HG03354 (cell line): ENCODE results near the gene NKX6-1.

Experiments used
- ATAC-seq: cut with Tn5 transposase; IDR thresholded peaks from one replicate; pipeline ENCODE4 v1.9.1; 2021; ENCODE audit warnings: mild to moderate bottlenecking; ENCODE audit not compliant: unreplicated experiment, poor library complexity, severe bottlenecking

Gene NKX6-1

DNA sequence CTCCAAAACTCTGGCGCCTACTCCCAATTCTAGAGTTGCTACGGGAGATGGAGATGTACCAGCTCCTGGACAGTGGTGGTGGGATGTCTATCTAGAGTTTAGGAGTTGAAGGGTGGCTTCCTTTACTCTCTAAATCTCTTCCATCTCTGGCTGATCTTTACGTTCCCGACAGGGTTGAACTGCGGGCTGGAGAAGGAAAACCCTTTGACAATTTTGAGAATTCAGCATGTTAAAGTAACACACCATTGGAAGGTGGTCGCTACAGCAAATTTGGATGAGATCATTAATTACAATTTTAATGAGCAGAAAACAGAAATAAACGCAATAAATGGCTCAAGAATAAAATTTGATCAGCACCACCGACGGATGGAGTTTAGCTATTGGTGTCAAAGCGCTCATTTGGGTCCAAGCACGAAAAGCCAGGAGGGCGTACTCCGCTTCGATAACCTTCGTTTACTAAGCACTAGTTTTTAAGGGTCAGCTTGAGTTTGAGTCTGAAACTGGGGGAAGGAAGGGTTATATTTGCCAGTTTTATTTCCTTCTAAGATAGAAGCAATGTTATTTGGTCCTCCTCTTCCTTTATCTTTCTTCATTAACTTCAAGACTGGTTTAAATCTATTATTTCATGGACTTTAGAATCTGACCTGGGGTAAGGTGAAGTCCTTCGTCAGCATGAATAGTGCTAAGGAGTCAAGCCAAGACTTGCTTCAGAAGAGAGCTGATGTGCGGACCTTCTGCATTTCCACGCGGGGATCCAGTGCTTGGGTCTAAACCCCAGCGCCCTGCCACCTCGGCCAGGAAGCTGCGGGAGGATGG, 1.5 kb upstream of the NKX6-1 start:
- no peak for ATAC-seq

DNA sequence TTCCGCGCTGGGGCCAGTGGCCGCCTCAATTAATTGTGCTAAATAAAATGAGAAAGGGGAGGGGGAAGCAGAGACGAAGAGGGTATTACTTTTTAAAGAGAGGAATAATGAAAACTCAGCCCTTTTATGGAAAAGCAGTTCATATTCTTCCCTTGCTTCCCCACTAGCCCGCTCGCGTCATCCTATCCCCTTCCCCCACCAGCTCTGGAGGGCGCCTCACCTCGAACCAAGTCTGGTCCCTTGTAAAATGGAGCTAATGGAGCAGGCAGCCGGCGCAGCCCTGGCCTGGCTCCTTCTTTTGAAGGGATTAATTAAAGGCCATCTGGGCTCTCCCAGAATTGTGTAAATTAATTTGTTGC, 511 bp upstream of the NKX6-1 start:
- ATAC-seq, result no peak

DNA sequence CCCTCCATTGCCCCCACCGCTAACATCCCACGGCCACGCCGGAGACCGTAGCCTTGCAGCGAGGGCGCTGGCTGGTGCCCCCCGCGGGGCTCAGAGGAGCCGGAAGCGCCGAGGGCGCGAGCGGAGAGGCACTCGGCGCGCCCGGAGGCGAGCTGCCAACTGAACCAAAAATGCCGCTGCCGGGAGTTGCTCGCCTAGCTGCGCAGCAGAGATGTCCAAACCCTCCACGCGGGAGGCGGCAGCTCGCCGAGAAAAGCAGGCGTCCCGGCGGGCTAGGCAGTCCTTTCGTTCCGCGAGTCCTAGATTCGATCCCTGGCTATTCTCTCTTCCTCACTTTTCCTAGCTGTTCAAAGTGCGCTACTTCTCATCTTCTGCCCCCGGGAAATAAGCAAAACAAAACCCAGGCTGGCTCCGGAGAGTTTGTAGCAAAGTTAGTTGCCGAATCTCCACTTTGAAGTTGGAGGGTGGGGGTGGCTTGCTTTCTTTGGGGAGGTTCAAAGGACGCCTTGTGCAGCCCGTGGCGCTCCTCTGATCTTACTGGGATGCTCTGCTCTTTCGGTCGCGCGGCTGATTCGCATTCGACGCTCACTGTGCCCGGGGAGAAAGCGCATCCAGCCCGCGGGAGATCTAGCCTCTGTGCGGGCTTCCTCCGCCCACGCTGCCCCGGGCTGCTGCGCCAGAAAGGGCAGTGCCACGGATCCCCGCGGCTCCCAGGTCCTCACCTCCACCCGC, 723 bp downstream of the NKX6-1 start:
- no peak for ATAC-seq

DNA sequence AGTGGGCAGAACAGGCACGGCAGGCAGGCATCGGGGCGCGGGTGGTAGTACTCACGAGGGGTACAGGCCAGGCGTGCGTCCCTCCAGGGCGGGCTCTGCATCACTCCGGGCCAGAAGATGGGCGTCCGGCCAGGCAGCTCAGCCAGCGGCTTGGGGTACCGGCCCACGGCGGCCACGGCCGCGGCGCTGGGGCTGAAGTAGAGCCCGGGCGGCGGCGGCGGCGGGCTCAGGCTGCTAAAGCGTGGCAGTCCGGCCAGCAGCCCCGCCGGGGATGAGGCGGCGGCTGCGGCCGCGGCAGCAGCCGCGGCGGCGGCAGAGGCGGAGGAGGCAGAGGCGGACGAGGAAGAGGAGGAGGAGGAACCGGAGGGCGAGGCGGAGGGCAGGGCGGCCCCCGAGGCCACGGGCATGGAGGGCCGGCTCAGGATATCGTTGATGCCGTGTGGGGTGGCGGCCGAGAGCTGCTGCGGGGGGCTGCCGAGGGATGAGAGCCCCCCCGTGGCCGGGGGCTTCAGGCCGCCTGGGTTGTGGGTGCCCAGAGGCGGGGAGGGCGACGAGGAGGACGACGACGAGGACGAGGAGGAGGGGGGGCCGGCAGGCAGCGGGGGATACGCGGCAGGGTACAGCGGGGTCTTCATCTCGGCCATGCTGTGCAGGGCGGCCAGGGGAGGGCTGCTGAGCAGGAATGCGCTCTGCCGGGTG, 1.4 kb downstream of the NKX6-1 start:
- no peak for ATAC-seq

DNA sequence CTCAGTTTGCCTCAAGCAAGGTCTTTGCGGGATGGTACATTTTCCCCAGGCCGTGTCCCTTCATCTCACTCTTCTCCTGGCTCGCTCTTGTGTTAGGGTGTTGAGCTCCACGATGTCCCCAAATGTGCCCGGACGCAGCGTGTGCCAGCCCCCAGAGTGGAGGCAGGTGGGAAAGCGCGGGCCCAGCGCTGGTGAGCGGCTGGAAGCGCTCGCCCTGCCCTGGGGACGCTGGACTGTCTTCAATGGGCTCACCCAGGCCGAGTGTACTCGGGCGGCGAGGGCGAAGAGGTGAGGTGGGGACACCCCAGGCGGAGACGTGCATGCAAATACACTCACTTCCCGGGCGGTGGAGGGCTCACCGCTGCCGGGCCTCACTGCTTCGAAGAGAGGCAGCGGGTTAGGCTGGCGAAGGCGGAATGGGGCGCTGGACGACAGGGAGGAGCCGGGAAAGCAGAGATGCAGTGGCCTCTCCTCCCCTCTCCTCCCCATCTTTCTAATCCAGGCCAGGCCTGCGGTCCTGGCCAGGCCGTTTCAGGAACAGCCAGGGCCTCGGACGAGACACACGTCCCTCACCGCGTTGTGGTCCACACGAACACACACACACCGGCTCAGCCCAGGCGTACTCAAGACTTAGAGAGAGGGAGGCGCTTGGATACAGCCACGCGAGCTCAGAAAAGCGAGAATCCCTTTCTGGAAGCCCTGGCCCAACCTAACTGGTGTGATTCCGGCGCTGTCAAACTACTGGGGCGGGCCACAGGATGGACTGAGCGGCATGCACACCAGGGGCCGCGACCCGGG, 2.2 kb downstream of the NKX6-1 start:
- ATAC-seq, result no peak

DNA sequence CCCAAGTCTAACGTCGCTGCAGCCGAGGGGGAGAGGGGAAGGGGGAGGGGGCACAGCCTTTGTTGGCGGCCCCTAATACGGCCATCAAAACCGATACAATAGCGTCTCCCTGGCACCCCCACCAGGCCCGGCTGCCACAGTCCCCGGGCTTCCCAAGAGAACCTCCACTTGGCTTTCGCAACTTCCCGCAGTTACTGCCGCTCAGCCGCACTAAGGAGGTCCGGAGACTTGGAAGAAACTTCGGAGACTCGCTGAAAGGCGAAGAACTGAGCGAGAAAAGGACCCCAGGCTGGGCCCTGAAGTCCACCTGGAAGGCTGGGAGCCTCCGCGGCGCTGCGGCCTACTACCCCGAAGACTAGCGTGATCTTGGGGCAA, 2.8 kb downstream of the NKX6-1 start:
- ATAC-seq, result no peak

DNA sequence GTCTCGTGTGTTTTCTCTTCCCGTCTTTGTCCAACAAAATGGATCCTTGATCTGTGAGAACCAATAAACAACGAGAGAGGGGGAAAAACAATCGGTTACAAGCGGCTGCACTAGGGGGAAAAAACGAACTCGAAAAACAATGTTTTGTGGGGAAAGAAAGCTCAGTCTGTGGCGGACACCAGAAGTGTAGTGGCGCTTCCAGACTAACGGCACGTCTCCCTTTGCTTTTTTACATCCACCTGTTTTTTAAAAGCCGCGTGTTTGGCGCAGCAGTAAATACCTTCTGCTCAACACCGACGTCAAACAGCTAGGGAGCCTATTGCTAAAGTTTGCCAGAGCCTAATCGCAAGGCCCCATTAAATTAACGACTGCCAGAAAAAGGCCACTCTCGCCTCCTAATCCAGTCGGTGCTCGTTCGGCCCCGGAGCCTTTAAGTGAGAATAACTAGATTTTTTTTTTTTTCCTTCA, 3.3 kb downstream of the NKX6-1 start:
- ATAC-seq, result no peak

DNA sequence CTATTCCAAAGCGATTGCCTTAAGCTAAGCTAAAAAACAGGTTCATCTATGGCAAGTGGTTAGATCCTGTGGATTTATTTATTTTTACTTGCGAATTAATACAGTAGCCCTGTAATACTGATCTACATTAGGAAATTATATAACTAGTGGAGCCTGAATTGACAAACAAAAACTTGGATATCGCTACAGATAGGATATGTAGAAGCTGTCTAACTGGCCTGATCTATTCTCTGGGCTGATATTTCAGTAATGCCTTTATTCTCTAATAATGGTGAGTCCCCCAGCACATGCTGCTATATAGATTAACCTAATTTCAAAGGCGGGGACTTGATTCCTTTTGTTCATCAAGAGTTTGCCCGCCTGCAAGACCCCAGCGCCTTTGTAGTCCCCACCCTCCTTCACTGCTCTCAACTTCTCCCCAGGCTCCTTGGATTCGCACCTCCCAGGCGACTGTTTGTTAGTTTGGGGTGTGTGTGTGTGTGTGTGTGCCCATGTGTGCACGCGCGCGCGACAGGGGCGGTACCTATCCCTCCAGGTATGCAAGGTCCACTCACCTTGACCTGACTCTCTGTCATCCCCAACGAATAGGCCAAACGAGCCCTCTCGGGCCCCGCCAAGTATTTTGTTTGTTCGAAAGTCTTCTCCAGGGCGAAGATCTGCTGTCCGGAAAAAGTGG, 3.8 kb downstream of the NKX6-1 start:
- ATAC-seq, result no peak

DNA sequence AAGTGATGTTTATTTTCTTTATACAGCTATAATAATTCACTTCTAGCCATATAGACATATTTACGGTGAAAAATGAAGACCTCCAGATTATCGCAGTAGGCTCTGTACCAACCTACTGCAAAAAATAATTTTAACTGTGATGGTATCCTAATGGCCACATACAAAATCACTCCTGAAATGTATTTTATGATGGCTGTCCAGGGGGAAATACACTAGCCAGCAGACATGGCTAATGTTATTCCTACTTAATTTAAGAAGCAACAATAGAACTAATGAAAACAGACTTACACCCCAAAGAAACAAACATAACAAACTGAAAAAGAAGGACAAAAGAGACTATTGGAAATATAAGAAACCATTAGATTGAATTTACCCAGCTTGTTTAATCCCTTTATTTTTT, 4.6 kb downstream of the NKX6-1 start:
- no peak for ATAC-seq

DNA sequence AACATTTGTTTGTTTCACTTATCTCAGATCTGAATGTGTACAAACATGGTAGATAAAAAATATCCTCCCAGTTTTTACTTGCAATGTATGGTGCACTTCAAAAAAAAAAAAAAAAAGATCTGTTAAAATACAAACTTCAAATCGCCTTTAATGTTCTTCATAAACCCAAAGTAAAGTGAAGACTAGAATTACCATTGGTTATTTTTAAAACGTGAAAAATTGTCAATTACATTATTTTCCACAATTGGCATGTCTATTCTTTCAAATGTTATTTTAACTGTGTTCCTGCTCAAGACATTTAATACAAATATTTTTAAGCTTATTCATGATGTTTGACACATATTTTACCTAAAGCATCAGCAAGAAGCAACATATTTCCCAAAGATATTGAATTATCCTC, 5.0 kb downstream of the NKX6-1 start:
- no peak for ATAC-seq

DNA sequence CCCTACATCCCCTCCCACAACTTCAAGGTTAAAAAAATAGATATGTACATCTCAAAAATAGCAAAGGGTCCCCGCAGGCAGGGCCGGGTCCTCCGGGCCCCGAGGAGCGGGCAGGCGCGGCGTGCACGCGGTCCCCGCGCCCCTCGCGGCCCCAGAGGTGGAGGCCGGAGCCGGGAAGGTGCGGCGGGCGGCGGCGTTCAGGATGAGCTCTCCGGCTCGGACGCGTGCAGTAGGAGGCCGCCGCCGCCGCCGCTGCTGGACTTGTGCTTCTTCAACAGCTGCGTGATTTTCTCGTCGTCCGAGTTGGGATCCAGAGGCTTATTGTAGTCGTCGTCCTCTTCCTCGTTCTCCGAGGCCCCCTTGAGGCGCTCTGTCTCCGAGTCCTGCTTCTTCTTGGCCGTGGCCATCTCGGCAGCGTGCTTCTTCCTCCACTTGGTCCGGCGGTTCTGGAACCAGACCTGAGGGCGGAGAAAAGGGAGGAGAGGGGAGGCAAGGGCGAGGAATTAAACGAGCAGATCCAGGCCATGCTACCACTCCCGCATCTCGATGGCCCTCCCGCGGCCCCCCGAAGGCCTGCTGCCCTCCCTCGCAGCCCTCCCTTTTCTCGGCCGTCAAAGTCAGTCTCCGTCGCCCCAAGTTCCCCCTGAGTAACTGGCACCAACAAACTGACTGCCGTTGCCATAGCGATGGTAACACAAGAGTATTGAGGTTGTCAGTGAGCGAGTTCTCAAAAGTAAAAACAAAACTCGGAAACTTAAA, 5.8 kb downstream of the NKX6-1 start:
- peak; percentile 57 for ATAC-seq

DNA sequence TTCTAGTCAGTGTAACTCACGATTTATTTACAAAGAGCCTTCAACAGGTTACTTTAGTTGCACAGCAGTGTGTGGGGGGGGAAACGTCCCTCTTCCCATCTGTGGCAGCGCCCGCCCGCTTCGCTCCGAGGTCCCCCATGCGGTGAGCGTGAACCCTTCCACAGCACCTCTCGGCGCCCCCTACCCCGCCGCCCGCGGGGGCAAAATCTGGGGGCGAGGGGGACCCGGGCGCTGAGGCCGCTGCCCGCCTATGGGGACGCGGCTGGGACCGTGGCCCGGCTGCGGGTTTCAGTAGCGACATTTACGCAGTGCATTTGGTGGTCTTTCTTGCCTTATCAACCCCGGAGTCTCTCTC, 6.4 kb downstream of the NKX6-1 start:
- no peak for ATAC-seq

DNA sequence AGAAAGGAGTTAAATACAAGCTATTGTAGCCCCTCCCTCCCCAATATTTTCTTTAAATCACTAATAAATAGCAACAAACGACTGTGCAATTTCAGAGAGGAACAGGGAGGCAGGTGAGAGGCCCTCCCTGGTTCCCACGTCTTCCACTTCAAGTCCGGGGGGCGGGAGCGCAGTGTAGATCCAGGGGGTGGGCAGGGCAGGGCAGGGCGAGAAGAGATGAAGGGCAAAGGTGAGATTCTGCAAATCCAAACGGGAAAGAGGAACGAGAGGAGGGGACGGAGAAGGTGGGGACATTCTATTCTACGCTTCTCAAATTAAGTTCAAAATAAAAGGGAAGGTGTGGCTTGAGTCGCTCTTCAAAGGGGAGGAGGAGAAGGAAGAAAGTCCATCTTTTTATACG, 6.8 kb downstream of the NKX6-1 start:
- ATAC-seq, result no peak

DNA sequence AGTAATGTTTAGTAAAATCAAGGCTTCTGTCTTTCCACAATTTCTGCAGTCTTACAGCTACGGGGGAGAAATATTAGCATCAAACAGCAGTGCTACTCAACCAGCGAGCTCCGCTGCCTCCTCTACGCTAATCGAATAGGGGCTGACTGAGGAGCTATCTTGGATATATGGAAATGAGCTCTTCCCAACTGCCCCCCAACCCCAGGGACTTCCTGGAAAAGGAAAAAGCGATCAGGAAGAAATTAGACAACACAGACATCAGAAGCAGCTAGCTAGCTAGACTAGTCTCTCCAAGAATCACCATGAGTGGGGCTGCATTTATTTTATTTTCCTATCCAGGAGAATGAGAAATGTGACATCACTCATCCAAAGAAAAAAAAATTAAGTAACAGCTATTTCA, 7.6 kb downstream of the NKX6-1 start:
- ATAC-seq, result no peak

DNA sequence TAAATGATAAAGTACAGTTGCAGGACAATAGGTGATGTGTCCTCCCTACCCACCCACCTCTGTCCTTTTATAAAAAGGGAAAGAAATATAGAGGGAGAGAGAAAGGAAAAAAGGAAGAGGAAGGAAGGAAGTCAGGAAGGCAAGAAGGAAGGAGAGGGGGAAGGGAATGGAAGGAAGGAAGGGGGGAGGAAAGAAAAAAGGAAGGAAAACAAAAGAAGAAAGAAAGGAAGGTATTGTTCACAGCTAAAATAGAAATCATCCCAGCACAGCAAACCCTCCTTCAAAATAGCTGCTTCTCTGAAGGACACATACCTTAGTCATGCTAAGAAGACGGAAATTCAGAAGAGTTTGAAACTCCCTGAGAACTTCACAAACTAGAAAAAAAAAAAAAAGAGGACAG, 8.4 kb downstream of the NKX6-1 start:
- no peak for ATAC-seq

DNA sequence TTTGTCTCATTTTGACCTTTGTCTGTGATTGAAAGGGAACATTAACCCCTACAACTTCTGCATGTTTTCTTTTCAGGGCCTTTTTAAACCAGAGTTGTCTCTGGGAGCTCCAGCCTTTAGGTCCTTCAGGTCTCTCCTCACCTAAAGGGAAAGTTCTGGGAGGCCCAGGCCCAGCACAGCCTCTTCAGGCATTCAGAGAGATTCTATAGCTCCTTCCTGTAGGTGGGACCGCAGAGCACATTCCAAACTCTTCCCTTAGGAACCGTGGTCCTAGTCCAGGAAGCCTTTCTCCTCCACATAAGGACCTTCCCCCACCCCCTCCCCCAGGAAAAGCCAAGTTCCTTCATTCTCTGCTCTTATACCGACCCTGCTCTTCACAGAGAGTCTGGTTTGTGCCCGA, 14.9 kb downstream of the NKX6-1 start:
- no peak for ATAC-seq

DNA sequence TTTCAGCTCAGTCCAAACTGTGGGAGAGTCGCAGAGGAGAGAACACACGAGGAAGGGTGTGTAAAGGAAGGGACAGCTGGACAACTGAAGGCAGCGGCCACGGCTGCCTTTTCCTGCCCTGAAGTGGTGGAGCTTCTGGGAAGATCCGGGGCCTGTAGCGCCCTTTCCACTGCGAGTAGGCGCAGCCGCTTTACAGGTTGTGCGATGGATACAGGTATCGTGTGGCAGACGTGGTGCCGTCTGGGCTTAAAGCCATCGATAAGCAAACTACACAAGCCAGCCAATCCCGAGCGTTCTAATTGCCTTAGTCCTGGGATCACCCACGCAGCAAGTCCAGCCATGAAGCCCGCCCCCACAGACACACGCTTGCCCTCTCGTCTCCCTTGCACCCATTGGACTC, 15.4 kb downstream of the NKX6-1 start:
- ATAC-seq, result no peak

DNA sequence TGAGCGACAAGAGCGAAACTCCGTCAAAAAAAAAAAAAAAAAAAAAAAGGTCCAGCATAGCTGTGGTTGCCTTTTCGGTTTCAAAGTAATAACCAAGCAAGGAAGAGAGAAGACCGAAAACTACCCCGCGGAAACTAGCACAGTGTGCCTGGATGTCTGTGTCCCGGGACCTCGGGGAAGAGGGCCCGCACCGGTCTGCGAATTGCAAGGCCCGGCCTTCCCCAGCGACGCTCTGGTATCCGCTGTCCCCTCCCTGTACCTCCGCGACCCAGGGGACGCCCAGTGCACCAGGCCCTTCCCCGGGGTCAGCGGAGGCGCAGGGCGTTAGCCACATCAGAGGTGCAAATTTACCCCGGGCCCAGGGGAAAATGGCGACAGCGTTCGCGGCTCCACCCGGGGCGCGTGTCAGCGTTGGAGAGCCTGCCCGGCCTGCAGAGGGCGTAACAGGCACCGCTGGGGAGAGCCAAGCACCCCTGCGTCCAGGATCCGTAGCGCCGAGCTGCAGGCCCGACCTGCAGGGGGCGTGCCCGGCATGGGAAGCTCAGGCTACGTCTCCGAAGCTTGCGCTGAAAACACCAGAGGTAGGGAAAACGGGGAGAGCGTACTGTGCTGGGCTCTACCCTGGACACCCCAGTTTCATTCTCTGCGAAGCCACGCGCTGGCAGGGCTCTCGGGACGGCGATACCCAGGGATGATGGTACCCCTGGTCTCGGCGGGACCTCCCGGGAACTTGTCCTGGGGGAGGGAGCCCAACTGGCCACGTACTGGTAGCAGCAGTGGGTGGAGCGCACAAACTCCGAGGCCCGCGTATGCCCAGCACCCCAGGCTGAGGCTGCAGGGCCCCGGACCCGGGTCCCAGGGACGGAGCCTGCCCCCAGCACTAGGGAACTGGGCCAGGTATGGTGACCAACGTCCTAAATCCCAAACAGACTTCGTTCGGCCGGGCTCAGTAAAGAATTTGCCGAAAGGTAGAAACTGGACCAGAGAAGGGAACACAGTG, 16.2 kb downstream of the NKX6-1 start:
- ATAC-seq, result no peak
